Measurements from ENCODE around the gene ZNF629. TPM values are rescaled to one million over a fixed set of nuclear protein-coding genes. Genes with fewer than 3 reads are reported as not detected.

Gene ZNF629
- total RNA-seq, 4 donors from 2014 or later, result 9.1 to 12.7 (median 10.3) TPM

GRCh38 chr16:30761427-30761927, 25.5 kb downstream of the ZNF629 start:
- Histone ChIP-seq H3K36me3 (peaks cover 0 to 53% of the 10 kb centered on the region in 2 donors), H3K4me1 (peaks cover 18 to 23% of the 10 kb centered on the region in 2 donors), H3K4me3 (peak overlapping the region; percentile 77 to 96 (median 92)), H3K27me3 (no peaks in the 10 kb centered on the region), H3K9me3 (no peaks in the 10 kb centered on the region), H3K27ac (peak overlapping the region; percentile 91 to 96 (median 94))
- ATAC-seq (peak; percentile 7 to 20), DNase-seq (peak in 1 of 2 donors; percentile 22)
- intact Hi-C loops (cut with DNase I; ENCODE audit: low total_unique reads) (no loop called here), in situ Hi-C loops (cut with MboI; ENCODE audit: low sequenced_read_pairs in 4 of 4) (no loop called here)
- TF ChIP-seq CTCF (IDR thresholded peaks at IDR 0.05 in 4 of 5, conservative IDR thresholded peaks at IDR 0.05 in 1 of 5) (no peak), POLR2A (IDR thresholded peaks at IDR 0.05) (no peak)

GRCh38 chr16:30760577-30761426, 26.2 kb downstream of the ZNF629 start:
- peaks cover 0 to 51% of the 10 kb centered on the region in 2 donors for H3K36me3 ChIP-seq
- peak overlapping the region; percentile 77 to 96 (median 92) for H3K4me3 ChIP-seq
- TF ChIP-seq CTCF (IDR thresholded peaks at IDR 0.05 in 4 of 5, conservative IDR thresholded peaks at IDR 0.05 in 1 of 5) (no peak), POLR2A (IDR thresholded peaks at IDR 0.05) (peak in 1 of 2 donors; percentile 21)
- intact Hi-C loops (cut with DNase I; ENCODE audit: low total_unique reads), result no loop called here
- H3K9me3 ChIP-seq, result no peaks in the 10 kb centered on the region
- H3K27me3 ChIP-seq, result no peaks in the 10 kb centered on the region
- in situ Hi-C loops (cut with MboI; ENCODE audit: low sequenced_read_pairs in 4 of 4), result no loop called here
- H3K4me1 ChIP-seq, result peaks cover 18 to 23% of the 10 kb centered on the region in 2 donors
- DNase-seq (no peak), ATAC-seq (no peak)
- peak overlapping the region in 3 of 4 donors; percentile 91 to 96 (median 95) for H3K27ac ChIP-seq

GRCh38 chr16:30760001-30760559, 26.9 kb downstream of the ZNF629 start:
- peak in 1 of 2 donors; percentile 11 for DNase-seq
- no peaks in the 10 kb centered on the region for H3K27me3 ChIP-seq
- in situ Hi-C loops (cut with MboI; ENCODE audit: low sequenced_read_pairs in 4 of 4), result no loop called here
- peaks cover 0 to 50% of the 10 kb centered on the region in 2 donors for H3K36me3 ChIP-seq
- TF ChIP-seq CTCF (IDR thresholded peaks at IDR 0.05 in 4 of 5, conservative IDR thresholded peaks at IDR 0.05 in 1 of 5) (no peak), POLR2A (IDR thresholded peaks at IDR 0.05) (no peak)
- H3K4me3 ChIP-seq, result no peak overlapping the region
- H3K9me3 ChIP-seq, result no peaks in the 10 kb centered on the region
- peaks cover 18 to 23% of the 10 kb centered on the region in 2 donors for H3K4me1 ChIP-seq
- intact Hi-C loops (cut with DNase I; ENCODE audit: low total_unique reads), result no loop called here
- no peak overlapping the region for H3K27ac ChIP-seq
- no peak for ATAC-seq

- H3K4me3 ChIP-seq, result no peak overlapping the region
- H3K36me3 ChIP-seq, result peaks cover 0 to 44% of the 10 kb centered on the region in 2 donors
- intact Hi-C loops (cut with DNase I; ENCODE audit: low total_unique reads), result no loop called here
- H3K9me3 ChIP-seq, result no peaks in the 10 kb centered on the region
- H3K27ac ChIP-seq, result no peak overlapping the region
- in situ Hi-C loops (cut with MboI; ENCODE audit: low sequenced_read_pairs in 4 of 4), result no loop called here
- H3K4me1 ChIP-seq, result peaks cover 18 to 23% of the 10 kb centered on the region in 2 donors
- no peaks in the 10 kb centered on the region for H3K27me3 ChIP-seq
- ATAC-seq (no peak), DNase-seq (peak in 1 of 2 donors; percentile 16)
- no peak for TF ChIP-seq POLR2A (IDR thresholded peaks at IDR 0.05)
Measured at GRCh38 chr16:30758988-30759491, 28.0 kb downstream of the ZNF629 start.

- intact Hi-C loops (cut with DNase I; ENCODE audit: low total_unique reads), result no loop called here
Measured at GRCh38 chr16:30757316-30757715, 29.7 kb downstream of the ZNF629 start.

More at GRCh38 chr16:30757316-30757715, 29.7 kb downstream of the ZNF629 start:
- Histone ChIP-seq H3K4me3 (no peak overlapping the region), H3K27ac (no peak overlapping the region), H3K27me3 (no peaks in the 10 kb centered on the region), H3K4me1 (peaks cover 6 to 11% of the 10 kb centered on the region in 2 donors), H3K9me3 (no peaks in the 10 kb centered on the region), H3K36me3 (peaks cover 0 to 48% of the 10 kb centered on the region in 2 donors)
- ATAC-seq (no peak), DNase-seq (no peak)
- TF ChIP-seq CTCF (IDR thresholded peaks at IDR 0.05 in 4 of 5, conservative IDR thresholded peaks at IDR 0.05 in 1 of 5) (no peak), POLR2A (IDR thresholded peaks at IDR 0.05) (no peak)
- in situ Hi-C loops (cut with MboI; ENCODE audit: low sequenced_read_pairs in 4 of 4), result no loop called here

Data from gastrocnemius medialis (tissue), 4 donors.